GM13977 (cell line): ENCODE results near the gene CRAMP1.
"Not testable (repeated sequence)": the region's sequence is repeated elsewhere in the genome, so short reads cannot be mapped to it uniquely, and the experiment has no call there.

ENCODE experiments used
- DNase-seq: peaks from one replicate; pipeline ENCODE4 v3.0.0; 2012; ENCODE audit warnings: low spot score
- in situ Hi-C: fragments of 300-500 bp; cut with MboI; formaldehyde crosslinking; loops from one replicate; pipeline ENCODE4 v1.12.0; 2022; ENCODE audit warnings: low sequenced_read_pairs, low pct_unique_long_range_greater_than_20kb, mixed read lengths, inconsistent platforms; ENCODE audit not compliant: unreplicated experiment
- TF ChIP-seq, protein P1 (sequence below): IDR thresholded peaks from 2 replicates; pipeline ENCODE4 v1.5.1; 2012; ENCODE audit warnings: mild to moderate bottlenecking, control low read depth; ENCODE audit not compliant: insufficient read depth; ENCODE audit errors: extremely low read depth, missing control alignments

Gene CRAMP1

GRCh38 chr16:1592446-1592845, 19.7 kb upstream of the CRAMP1 start:
- TF ChIP-seq, protein P1, sequence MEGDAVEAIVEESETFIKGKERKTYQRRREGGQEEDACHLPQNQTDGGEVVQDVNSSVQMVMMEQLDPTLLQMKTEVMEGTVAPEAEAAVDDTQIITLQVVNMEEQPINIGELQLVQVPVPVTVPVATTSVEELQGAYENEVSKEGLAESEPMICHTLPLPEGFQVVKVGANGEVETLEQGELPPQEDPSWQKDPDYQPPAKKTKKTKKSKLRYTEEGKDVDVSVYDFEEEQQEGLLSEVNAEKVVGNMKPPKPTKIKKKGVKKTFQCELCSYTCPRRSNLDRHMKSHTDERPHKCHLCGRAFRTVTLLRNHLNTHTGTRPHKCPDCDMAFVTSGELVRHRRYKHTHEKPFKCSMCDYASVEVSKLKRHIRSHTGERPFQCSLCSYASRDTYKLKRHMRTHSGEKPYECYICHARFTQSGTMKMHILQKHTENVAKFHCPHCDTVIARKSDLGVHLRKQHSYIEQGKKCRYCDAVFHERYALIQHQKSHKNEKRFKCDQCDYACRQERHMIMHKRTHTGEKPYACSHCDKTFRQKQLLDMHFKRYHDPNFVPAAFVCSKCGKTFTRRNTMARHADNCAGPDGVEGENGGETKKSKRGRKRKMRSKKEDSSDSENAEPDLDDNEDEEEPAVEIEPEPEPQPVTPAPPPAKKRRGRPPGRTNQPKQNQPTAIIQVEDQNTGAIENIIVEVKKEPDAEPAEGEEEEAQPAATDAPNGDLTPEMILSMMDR: no peak
- in situ Hi-C loops: no loop called here
- no peak for DNase-seq

DNA sequence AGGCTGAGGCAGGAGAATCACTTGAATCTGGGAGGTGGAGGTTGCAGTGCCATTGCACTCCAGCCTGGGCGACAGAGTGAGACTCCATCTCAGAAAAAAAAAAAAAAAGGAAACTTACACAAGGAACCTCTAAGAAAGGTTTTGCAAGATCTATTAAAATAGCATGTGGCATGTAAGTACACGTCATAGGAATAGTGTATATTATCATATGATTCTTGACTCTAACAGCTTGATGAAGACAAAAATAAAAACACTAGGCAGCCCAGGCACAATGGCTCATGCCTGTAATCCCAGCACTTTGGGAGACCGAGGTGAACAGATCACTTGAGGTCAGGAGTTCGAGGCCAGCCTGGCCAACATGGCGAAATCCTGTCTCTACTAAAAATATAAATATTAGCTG, 16.6 kb upstream of the CRAMP1 start:
- DNase-seq: not testable (repeated sequence)

DNA sequence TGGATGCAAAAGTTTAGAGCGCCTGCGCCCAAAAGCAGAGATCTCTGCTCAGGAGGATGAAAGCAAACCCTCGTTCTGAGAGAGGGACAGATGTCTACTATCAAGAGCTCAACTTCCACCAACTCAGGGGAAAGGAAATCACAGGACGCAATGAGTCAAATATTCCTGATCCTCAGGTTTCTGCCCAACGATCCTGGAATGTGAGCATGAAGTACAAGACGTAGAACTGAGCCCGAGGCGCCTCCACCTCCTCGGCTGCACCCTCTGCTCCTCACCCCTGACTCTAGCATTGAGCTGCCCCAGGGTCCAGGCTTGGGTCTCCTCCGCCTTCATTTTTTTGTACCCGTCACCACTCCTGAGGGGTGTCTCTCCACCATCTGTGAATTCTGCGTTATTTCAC, 15.6 kb upstream of the CRAMP1 start:
- TF ChIP-seq, protein P1: no peak
- no peak for DNase-seq
- in situ Hi-C loops: no loop called here

More for the DNA sequence above, 16.6 kb upstream of the CRAMP1 start:
- in situ Hi-C loops: not testable (repeated sequence)

- in situ Hi-C loops: no loop called here
- TF ChIP-seq, protein P1: no peak
- no peak for DNase-seq
These were observed 15.0 kb upstream of the CRAMP1 start for GRCh38 chr16:1597154-1597553.

DNA sequence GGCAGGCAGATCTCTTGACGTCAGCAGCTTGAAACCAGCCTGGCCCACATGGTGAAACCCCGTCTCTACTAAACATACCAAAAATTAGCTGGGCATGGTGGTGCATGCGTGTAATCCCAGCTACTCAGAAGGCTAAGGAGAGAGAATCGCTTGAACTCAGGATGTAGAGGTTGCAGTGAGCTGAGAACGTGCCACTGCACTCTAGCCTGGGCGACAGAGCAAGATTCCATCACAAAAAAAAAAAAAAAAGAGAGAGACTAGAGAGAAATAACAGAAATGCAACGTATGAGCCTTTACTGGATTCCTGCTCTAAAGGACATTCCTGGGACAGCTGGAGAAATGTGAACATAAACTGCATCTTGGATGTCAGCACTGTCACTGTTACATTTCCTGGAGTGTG, 11.1 kb upstream of the CRAMP1 start:
- no peak for DNase-seq
- TF ChIP-seq, protein P1: no peak
- in situ Hi-C loops: no loop called here

DNA sequence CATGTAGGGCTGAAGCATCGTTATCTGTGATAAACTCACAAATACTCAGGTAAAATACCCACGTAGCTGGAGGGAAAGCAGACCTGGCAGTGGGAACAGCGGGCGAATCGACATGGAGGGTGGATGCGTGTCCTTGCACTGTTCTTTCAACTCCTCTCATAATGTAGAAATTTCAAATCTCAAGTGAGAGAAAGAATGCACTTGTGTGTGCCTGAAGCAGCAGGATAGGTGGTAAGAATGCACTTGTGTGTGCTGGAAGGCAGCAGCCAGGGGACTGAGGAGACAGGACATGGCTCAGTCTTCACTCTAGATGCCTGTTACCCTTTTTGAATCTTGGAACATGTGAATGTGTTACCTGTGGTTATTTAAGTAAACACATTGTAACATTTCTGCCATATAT, 10.7 kb upstream of the CRAMP1 start:
- TF ChIP-seq, protein P1: no peak
- DNase-seq: no peak
- in situ Hi-C loops: no loop called here

- DNase-seq: no peak
- in situ Hi-C loops: no loop called here
These were observed 9.9 kb upstream of the CRAMP1 start for GRCh38 chr16:1602285-1602684.

More at GRCh38 chr16:1602285-1602684, 9.9 kb upstream of the CRAMP1 start:
- TF ChIP-seq, protein P1: no peak
